AG10803 (cell line): ENCODE data around the gene GMEB2.
A peak's percentile ranks its signal among the peaks of the same experiment; 100 is the strongest.

Source experiments
- DNase-seq: peaks from one replicate; pipeline ENCODE4 v3.0.0; 2010; ENCODE audit warnings: low read depth
- H3K4me3 ChIP-seq: 2 replicates; pipeline ENCODE4 v1.5.1; 2011; ENCODE audit warnings: mild to moderate bottlenecking, low read length, control low read depth
- CTCF ChIP-seq: conservative IDR thresholded peaks from 2 replicates; pipeline ENCODE4 v1.5.1; 2011; ENCODE audit warnings: mild to moderate bottlenecking, low read length, control low read depth, inconsistent platforms

Gene GMEB2

DNA sequence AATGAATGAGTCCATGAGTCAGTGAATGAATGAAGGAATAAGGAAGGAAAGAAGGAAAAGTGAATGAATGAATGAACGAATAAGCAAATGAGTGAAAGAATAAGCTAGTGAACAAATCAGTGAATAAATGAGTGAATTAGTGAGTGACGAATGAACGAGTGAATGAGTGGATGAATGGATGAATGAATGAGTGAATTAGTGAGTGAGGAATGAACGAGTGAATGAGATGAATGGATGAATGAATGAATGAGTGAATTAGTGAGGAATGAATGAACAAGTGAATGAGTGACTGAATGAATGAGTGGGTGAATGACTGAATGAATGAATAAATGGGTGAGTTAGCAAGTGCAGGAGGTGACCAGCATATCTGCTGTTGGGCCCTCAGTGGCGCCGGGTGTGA, 83.2 kb downstream of the GMEB2 start:
- DNase-seq = no peak
- no peak for TF ChIP-seq CTCF
- no peak overlapping the region for H3K4me3 ChIP-seq

DNA sequence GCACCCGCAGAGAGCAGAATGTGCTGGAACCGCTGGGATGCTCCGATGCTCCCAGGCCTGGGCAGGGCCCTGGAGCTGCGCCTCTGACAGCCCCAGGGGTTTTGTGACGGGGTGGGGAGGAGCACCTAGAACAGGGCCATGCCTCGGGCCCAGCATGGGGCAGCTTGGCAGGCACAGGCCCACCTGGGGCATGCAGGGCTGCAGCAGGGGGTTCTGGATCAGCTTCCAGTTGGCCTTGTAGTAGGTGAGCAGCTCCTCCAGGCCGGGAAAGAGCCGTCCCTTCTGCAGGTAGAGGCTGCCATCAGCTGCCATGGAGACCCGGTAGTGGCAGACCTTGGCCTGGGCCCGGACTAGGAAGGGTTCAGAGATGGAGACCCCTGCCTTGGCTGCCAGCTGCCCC, 83.8 kb downstream of the GMEB2 start:
- H3K4me3 ChIP-seq = no peak overlapping the region
- DNase-seq = no peak

GRCh38 chr20:63542696-63543095, 84.2 kb downstream of the GMEB2 start:
- no peak for DNase-seq
- H3K4me3 ChIP-seq = no peak overlapping the region
- TF ChIP-seq CTCF = no peak

More for the DNA sequence above, 83.8 kb downstream of the GMEB2 start:
- no peak for TF ChIP-seq CTCF

DNA sequence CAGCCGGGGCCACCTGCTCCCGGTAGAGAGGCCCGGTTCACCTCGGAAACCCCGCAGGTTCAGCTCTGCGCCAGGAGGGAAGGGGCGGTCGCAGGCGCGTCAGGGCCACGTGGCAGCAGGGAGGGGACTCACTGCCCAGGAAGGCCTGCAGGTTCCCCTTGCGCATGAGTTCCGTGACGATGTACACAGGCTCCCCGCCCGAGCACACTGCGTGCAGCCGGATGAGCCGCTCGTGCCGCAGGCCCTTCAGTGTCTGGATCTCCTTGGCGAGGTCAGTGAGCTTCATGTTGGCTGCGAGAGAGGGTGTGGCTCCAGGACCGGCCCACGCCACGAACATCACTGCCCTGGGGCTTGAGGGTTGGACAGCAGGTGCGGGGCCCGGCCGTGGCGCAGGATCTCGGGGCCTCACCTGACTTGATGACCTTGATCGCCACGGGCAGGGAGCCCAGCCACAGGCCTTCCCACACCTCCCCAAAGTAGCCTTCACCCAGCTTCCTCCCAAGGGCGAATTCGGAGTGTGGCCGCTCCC, 84.8 kb downstream of the GMEB2 start:
- no peak for DNase-seq
- no peak overlapping the region for H3K4me3 ChIP-seq
- no peak for TF ChIP-seq CTCF

DNA sequence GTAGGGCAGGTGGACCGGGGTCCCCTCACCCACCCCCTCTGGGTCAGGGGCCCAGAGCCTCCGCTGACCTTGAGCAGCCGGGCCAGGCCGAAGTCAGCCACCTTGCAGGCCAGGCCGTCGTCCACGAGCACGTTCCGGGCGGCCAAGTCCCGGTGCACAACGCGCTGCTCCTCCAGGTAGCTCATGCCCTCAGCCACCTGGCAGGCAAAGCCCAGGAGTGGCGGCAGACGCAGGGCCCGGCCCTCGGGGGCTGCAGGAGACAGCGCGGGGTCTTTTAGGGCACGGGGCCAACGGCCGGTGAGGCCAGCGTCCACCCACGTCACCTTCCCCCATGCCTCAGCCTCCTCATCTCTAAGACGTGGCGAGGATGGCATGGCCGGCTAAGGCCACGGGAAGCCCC, 85.5 kb downstream of the GMEB2 start:
- no peak for TF ChIP-seq CTCF

GRCh38 chr20:63540417-63541186, 86.3 kb downstream of the GMEB2 start:
- DNase-seq = peak; percentile 61
- no peak for TF ChIP-seq CTCF
- H3K4me3 ChIP-seq = no peak overlapping the region

More for the DNA sequence above, 85.5 kb downstream of the GMEB2 start:
- H3K4me3 ChIP-seq = no peak overlapping the region
- DNase-seq = no peak
